AG09319 (cell line): ENCODE results near the gene GC.
"Not testable (repeated sequence)": the region's sequence is repeated elsewhere in the genome, so short reads cannot be mapped to it uniquely, and the experiment has no call there.

ENCODE experiments used
- DNase-seq: peaks from one replicate; pipeline ENCODE4 v3.0.0-alpha.2; 2010; ENCODE audit warnings: low read depth; ENCODE audit errors: extremely low read depth
- TF ChIP-seq, protein P1 (sequence below): IDR thresholded peaks from 2 replicates; pipeline ENCODE4 v1.5.1; 2011; ENCODE audit warnings: low read depth, mild to moderate bottlenecking, inconsistent platforms, low read length, moderate library complexity

The GC gene

GRCh38 chr4:71765821-71766383 lies 18.0 kb downstream of the GC start:
- no peak for DNase-seq
- TF ChIP-seq, protein P1, sequence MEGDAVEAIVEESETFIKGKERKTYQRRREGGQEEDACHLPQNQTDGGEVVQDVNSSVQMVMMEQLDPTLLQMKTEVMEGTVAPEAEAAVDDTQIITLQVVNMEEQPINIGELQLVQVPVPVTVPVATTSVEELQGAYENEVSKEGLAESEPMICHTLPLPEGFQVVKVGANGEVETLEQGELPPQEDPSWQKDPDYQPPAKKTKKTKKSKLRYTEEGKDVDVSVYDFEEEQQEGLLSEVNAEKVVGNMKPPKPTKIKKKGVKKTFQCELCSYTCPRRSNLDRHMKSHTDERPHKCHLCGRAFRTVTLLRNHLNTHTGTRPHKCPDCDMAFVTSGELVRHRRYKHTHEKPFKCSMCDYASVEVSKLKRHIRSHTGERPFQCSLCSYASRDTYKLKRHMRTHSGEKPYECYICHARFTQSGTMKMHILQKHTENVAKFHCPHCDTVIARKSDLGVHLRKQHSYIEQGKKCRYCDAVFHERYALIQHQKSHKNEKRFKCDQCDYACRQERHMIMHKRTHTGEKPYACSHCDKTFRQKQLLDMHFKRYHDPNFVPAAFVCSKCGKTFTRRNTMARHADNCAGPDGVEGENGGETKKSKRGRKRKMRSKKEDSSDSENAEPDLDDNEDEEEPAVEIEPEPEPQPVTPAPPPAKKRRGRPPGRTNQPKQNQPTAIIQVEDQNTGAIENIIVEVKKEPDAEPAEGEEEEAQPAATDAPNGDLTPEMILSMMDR = no peak

DNA sequence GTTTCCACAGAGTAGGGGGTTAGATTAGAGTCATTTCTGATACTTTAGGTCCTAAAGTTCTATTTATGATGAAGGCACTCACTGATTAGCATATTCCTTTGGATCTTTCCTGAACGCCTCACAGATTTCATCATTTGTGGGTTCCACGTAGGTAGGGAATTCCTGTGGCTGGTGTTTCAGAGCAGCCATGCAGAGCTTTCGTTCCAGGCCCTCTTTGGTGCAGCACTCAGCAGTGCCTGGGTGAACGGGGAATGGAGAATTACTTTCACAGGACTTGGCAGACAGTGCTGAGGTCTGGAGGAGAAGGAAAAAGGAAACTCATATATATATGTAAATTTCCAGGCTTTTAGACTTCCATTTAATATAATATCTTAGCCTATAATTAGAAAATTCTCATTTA lies 18.5 kb downstream of the GC start:
- DNase-seq = no peak
- TF ChIP-seq, protein P1 = no peak

GRCh38 chr4:71752383-71753042 lies 31.4 kb downstream of the GC start:
- TF ChIP-seq, protein P1 = no peak
- DNase-seq = no peak

DNA sequence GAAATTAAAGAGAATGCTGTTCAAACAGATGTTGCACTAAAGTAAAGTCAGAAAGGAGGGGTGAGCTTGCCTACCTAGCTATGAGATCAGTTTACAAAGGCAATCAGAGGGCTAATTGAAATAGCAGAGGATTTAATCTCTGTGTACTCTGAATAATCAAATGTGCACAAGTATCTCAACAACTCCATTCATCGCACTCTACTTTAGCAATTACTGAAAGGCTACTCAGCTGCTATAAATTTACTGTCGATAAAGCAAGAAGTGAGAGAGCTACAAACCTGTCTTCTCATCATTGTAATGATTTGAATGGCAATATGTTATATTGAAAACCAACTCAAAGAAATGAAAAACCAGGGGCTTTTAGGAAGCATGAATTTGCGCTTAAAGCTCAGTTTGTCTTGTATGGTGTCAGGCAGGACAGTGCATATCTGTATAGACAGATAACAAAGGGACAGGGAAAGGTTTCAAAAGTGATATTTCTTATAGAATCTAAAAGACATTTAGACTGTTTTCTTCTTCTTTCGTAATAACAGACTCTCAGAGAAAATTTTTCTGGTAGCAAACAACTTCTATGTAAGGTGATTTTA lies 34.8 kb downstream of the GC start:
- TF ChIP-seq, protein P1 = no peak
- no peak for DNase-seq

DNA sequence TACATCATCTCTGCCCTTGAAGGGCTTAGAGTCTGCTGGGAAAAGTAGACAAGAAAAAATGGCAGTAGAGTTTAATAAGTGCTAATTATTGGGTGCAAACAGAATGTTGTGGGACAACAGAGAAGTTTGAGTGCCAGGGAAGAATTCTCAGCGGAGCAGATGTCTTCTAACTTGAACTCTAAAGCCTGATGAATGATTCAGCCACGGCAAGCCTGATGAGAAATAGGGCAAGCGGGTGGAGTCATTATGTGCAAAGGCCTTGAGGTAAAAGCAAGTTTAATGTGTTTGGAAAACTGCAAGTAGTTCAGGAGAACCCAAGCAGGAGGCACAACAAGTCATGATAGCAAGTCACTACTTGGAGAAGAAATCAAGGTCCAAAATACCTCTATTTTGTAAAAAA lies 37.5 kb downstream of the GC start:
- DNase-seq = no peak
- TF ChIP-seq, protein P1 = no peak

DNA sequence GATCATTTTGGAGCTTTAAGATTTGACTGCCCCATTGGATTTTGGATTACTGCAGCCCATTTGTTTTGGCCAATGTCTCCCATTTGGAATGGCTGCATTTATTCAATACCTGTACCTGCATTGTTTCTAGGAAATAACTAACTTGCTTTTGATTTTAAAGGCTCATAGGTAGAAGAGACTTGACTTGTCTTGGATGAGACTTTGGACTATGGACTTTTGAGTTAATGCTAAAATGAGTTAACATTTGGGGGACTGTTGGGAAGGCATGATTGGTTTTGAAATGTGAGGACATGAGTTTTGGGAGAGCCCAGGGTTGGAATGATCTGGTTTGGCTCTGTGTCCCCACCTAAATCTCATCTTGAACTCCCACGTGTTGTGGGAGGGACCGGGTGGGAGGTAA lies 45.1 kb downstream of the GC start:
- not testable (repeated sequence) for DNase-seq

DNA sequence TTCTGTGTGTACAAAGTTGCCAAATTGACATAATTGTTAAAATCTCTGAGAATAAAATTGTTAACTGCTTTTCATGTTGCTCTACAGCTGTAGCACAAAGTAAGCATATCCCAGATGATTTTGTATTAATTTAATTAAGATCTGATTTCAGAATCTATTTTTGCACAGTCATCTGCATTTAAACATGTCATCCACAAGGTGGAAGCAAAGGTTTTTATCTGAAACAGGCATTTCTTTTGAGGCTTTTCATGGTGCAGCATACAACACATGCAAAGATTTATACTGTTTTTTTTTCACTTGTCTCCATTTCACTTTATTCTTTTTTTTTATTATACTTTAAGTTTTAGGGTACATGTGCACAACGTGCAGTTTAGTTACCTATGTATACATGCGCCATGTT lies 51.2 kb downstream of the GC start:
- DNase-seq = peak; percentile 3
- TF ChIP-seq, protein P1 = peak; percentile 39

- TF ChIP-seq, protein P1 = no peak
These were observed 51.8 kb downstream of the GC start for GRCh38 chr4:71732066-71732465.

More at GRCh38 chr4:71732066-71732465, 51.8 kb downstream of the GC start:
- DNase-seq = no peak
